Activated CD4-positive, alpha-beta T cell treated with anti-CD3 and anti-CD28 coated beads for 48 hours (primary cell): ENCODE measurements around the gene LIG3.
"Not testable (repeated sequence)": the region's sequence is repeated elsewhere in the genome, so short reads cannot be mapped to it uniquely, and the experiment has no call there.

Experiments used
- DNase-seq: peaks from one replicate; pipeline ENCODE4 v3.0.0-alpha.2; 2020

LIG3 gene

DNA sequence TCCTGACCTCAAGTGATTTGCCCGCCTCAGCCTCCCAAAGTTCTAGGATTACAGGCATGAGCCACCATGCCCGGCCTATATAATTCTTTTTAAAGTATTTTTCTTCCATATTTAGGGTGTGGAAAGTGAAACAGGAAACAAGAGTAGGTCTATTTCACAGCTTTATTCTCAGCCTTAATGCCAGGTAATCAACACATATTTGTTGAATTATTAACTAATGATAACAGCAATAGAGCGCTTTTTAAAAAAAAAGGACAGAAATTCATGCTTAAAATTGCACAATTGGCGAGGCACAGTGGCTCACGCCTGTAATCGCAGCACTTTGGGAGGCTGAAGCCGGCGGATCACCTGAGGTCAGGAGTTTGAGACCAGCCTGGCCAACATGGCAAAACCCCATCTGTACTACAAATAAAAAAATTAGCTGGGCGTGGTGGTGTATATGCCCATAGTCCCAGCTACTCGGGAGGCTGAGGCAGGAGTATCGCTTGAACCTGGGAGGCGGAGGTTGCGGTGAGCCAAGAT lies 65.2 kb downstream of the LIG3 start:
- not testable (repeated sequence) for DNase-seq

DNA sequence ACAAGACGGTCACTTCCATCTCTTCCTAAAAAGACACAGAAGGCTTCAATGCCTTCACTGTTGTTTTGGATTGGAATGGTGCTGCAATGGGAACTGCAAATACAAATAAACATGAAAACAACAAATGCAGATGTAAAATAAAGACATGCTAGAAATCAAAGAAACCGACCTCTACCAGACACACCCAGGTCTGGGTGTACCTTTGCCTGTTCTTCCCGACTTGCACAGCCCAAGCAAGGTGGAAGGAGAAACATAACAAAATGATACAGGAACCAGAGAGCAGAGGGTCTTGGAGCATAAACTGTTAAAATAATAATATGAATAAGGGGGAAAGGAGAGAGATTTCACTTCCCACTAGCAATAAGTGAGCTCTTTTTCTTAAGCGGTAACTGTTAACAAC lies 65.9 kb downstream of the LIG3 start:
- DNase-seq, result no peak

GRCh38 chr17:35046740-35047283 lies 66.5 kb downstream of the LIG3 start:
- peak; percentile 73 for DNase-seq

DNA sequence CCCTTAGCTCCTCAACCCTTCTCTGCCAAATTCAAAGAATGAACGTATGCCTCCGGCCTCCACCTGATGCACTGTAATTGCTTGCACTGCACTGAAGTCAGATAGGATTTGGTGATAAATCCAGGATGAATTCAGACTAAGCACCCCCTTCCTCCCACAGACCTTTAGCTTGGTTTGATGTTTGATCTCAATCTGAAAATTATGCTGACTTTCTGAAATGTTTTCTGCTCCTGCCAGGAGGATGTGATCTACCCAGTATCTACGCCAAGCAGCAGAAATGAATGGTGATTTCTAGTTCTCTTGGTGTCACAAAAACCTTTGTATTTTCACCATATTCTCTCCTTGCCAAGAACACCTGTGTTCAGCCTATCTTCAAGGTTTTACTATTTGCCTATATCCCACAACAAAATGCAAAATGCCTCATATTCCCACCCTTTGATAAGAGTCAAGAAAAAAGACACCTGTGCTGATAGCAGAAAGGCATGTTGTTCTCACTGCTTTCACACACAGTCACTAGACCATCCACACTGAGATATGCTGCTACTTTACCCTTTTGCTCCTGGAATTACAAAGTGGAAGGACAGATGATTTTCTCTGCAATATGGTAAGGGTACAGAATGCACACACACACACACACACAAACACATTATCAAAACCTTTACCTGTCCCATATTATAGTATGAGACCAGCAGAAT lies 68.5 kb downstream of the LIG3 start:
- DNase-seq, result no peak

GRCh38 chr17:35050170-35050569 lies 69.9 kb downstream of the LIG3 start:
- DNase-seq, result no peak

GRCh38 chr17:35051183-35051578 lies 70.9 kb downstream of the LIG3 start:
- DNase-seq, result no peak

DNA sequence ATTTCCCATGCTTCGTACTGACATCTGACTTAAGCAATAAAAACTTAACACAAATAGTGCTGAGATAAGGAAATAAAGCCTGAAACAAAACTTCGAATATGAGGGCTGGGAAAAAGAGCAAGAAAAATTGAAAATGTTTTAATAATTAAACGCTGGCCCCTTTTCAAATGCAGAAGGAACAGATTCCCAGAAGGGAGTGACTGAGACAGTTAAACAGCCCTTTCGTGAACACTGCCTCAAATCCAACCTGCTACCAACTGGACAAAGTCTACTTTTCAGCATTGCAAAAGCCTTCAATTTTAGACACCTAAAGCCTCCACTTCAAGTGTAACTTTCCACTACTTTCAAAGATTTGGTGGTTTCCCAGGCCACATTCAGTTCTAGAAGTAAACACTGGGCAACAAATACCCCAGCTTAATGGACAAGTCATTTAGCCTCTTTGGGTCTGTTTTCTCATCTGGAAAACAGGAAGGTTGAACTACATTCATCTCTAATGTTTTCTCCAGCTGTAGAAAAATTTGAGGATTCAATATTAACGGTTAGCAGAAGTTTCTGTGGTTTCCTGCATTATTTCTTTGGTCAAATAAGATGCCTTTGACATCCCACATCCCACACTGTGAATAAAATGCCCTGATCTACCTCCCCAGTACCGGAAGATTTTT lies 71.4 kb downstream of the LIG3 start:
- DNase-seq, result no peak

GRCh38 chr17:35052241-35052610 lies 71.9 kb downstream of the LIG3 start:
- no peak for DNase-seq

GRCh38 chr17:35052780-35053179 lies 72.5 kb downstream of the LIG3 start:
- no peak for DNase-seq

- no peak for DNase-seq
These were observed 72.9 kb downstream of the LIG3 start for GRCh38 chr17:35053204-35053603.

DNA sequence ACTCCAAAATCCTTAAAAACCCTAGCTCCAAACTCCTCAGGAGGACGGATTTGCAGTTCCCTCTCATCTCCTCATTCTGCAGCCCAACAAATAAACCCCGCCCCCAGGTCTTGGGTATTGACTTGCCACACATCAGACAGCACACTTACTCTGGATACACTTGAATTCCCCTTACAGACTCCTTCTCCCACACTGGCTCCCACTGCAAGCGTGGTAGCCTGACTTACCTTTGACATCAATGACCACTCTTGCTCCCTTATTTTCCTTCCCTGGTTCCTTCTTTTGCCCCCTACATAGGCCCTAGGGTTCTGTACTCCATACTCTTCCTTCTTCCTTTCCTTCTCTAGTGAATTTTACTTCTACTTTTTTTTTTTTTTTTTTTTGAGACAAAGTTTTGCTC lies 75.7 kb downstream of the LIG3 start:
- no peak for DNase-seq

GRCh38 chr17:35057332-35057915 lies 77.1 kb downstream of the LIG3 start:
- no peak for DNase-seq
